Measurements from ENCODE around the gene RABGAP1L.
"Not testable (repeated sequence)": the region's sequence is repeated elsewhere in the genome, so short reads cannot be mapped to it uniquely, and the experiment has no call there.

Gene RABGAP1L

DNA sequence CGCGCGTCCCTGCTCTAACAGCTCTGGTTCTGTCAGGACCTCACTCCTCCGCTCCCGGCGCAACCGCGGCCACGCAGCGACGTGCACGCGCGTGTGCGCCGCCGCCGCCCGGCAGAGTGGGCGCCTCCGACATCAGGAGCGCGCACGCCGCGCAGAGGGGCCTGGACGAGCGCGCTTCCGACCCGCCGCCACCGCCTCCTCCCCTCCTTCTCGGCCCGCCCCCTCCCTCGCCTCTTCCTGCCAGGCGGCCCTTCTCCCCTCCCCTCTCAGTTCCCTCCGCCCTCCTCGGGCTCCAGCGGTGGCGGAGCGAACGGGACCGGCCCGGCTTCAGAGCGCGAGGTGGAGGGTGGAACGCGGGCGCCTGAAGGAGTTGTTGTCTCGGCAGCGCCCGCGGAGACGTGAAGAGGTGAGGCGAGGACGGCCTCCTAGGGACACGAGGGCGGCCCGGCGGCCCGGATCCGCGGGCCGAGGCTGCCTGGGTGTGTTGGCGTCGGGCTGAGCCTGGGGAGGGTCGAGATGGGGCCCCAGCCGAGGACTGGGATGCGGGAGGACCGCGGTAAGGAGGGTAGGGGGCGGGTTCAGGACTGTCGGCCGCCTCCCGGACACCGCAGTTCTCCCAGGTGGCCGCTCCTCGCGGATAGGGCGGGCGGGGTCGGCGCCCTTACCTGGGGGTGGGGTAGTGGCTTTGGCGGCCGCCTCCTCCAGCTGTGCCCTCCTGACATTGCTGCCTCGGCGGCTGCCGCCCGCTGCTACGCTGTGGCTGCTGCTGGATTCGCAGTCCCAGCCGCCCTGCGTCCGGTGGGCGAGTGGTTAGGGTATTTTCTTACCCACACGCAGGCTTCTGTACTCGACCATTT is at the start of gene RABGAP1L:
Gene RABGAP1L (plus strand): TSS at position 269 of the 857 bp plus-strand sequence.
- peak; percentile 95 for DNase-seq

DNA sequence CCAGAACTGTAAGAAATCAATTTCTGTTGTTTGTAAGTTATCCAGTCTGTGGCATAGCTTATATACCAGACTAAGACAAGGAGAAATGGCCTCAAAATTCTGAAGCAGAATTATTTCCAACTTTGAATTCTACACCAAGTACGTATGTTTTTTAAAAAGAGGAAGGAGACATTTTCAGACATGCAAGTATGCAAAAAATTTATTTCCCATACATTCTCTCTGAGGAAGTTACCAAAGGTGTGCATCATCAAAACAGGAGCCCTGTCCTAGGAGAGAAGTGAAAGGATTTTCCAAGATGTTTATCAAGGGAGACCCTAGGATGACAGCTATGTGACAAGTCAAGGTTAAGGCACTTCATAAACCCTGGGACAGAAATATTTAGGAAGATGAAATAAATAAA is 49.3 kb upstream of the RABGAP1L start:
- peak; percentile 15 for DNase-seq

DNA sequence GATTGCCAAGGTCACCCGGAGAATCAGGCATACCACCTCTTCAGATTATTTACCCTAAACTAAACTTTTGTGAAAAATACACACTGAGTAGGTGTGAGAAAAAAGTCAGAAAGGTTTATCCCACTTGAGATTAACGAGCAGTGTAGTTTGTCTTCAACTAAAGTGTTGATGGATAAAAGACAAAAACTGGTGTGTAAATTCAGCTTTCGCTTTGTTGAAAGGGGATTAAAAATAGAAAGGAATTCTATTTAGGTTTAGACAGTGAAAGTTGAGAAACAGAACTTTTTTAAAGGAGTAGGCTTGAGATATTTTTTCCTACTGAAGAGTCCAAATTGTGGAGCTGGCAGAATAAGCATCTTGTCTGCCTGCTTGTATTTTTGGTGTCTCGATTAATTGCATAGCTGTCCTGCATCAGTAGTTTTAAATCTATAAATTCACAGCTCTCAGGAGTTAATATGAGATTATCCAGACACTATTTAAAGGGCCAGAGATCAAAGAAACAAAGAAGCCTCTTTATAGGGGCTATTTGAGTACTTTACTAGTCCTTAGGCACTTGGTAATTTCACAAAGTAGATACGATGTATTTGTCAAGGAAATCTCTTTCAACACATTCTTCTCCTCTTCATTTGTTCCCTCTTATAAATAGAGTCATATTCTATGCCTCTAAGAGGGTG is 46.7 kb upstream of the RABGAP1L start:
- no peak for DNase-seq

DNA sequence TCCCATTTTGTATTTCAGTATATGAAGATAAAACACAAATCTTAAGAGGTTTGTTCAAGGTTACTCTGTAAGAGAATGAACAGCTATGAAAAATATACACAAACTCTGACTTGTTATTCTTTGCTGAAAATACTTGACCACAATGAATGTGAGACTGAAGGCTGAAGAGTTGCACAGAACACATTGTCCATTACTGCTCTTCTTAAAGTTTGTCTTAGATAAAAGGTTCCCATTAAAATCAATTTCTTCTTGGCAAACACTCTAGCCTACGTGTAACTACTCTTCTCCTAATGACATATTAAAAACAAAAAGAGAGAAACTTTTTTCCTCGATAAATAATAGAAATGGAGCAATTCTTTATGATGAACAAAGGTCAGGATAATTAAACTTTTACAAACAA is 45.2 kb upstream of the RABGAP1L start:
- DNase-seq = no peak

DNA sequence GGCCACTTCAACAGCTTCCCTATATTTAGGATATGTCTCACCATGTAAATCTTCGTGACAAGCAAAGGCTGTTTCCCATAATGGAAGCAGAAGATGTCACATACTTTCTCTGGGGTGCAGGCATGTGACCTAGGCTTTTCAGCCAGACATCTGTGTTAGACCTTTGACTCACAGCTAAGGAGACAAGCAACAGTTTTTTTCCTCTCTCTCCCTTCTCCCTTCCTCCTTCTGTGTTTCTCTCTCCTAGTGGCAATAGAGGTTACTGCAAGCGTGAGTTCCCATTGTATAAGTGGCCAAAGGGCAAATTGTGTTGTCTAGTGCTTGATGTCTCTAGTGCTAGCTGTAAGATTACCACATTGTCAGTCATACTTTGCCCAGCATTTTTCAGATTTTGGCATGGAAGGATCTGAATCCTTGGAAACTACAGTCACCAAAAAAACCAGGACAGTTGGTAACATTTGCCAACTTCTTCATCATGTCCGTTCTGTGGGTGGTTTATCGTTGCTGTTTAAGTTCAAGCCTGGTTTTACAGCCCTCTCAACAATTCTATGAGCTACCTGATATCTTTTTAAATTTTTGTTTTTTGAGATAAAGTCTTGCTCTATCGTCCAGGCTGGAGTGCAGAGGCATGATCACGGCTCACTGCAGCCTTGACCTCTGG is 44.4 kb upstream of the RABGAP1L start:
- peak; percentile 84 for DNase-seq

DNA sequence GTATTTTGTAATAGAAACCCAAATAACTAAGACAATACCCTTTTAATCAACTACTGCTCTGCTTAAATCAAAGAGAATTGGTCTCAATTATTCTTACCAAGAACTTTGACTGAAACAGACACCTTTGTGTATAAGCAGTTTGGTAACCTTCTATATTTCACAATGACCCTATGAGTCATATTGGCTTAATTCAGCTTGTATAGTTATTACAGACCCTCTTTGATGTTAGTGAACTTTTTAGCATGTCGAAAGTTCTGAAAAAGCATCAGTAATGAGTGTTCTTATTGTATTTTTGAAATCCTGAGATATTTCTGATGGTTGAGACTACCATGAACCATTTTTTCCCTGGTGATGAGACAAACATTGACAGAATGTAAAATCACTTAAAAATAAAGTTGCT is 43.3 kb upstream of the RABGAP1L start:
- DNase-seq = peak; percentile 27

- DNase-seq = no peak
These were observed 40.6 kb upstream of the RABGAP1L start for GRCh38 chr1:174118751-174119150.

DNA sequence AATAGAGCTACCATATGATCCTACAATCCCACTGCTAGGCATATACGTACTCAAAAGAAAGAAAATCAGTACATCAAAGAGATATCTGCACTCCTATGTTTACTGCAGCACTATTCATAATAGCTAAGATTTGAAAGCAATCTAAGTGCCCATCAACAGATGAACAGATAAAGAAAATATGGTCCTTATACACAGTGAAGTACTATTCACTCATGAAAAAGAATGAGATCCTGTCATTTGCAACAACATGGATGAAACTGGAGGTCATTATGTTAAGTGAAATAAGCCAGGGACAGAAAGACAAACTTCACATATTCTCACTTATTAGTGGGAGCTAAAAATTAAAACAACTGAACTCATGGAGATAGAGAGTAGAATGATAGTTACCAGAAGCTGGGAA is 37.0 kb upstream of the RABGAP1L start:
- not testable (repeated sequence) for DNase-seq

GRCh38 chr1:174123843-174124242 is 35.5 kb upstream of the RABGAP1L start:
- no peak for DNase-seq

DNA sequence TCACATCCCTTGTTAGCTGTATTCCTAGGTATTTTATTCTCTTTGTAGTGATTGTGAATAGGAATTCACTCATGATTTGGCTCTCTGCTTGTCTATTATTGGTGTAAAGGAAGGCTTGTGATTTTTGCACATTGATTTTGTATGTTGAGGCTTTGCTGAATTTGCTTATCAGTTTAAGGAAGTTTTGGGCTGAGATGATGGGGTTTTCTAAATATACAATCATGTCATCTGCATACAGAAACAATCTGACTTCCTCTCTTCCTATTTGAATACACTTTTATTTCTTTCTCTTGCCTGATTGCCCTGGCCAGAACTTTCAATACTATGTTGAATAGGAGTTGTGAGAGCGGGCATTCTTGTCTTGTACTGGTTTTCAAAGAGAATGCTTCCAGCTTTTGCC is 32.1 kb upstream of the RABGAP1L start:
- peak; percentile 27 for DNase-seq

GRCh38 chr1:174131032-174131638 is 28.2 kb upstream of the RABGAP1L start:
- no peak for DNase-seq

- no peak for DNase-seq
These were observed 25.2 kb upstream of the RABGAP1L start for GRCh38 chr1:174134003-174134659.

- DNase-seq = peak; percentile 46
These were observed 24.1 kb upstream of the RABGAP1L start for GRCh38 chr1:174135211-174135610.

GRCh38 chr1:174136714-174137113 is 22.6 kb upstream of the RABGAP1L start:
- DNase-seq = no peak

GRCh38 chr1:174142836-174143235 is 16.5 kb upstream of the RABGAP1L start:
- no peak for DNase-seq

DNA sequence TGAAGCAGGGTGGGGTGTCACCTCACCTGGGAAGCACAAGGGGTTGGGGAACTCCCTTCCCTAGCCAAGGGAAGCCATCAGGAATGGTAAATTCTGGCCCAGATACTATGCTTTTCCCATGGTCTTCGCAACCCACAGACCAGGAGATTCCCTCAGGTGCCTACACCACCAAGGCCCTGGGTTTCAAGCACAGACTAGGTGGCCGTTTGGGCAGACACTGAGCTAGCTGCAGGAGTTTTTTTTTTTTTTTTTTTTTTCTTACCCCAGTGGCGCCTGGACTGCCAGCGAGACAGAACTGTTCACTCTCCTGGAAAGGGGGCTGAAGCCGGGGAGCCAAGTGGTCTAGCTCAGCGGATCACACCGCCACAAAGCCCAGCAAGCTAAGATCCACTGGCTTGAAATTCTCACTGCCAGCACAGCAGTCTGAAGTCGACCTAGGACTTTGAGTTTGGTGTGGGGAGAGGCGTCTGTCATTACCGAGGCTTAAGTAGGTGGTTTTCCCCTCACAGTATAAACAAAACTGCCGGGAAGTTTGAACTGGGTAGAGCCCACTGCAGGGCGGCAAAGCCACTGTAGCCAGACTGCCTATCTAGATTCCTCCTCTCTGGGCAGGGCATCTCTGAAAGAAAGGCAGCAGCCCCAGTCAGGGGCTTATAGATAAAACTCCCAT is 15.5 kb upstream of the RABGAP1L start:
- DNase-seq = not testable (repeated sequence)

- DNase-seq = not testable (repeated sequence)
These were observed 14.9 kb upstream of the RABGAP1L start for GRCh38 chr1:174144397-174144783.

DNA sequence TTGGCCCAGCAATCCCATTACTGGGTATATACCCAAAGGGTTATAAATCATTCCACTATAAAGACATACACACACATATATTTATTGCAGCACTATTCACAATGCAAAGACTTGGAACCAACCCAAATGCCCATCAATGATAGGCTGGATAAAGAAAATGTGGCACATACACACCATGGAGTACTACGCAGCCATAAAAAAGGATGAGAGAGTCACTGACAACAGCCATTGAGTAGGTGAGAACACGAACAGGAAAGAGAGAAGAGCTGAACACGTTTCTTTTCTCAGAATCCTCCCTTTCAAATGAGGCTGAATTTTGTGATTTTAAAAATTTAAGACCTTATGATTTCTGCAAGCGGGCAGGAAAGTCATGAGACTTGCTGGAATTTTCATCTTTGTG is 10.1 kb upstream of the RABGAP1L start:
- no peak for DNase-seq

DNA sequence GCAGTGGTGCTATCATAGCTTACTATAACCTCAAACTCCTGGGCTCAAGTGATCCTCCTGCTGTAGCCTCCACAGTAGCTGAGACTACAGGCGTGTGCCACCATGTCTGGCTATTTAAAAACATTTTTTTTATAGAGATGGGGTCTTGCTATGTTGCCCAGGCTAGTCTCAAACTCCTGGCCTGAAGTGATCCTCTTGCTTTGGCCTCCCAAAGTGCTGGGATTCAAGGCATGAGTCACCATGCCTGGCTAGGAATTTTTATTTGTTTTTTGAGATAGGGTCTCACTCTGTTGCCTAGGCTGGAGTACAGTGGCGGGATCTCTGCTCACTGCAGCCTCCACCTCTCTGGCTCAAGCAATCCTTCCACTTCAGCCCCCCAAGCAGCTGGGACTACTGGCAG is 8.8 kb upstream of the RABGAP1L start:
- DNase-seq = no peak

DNA sequence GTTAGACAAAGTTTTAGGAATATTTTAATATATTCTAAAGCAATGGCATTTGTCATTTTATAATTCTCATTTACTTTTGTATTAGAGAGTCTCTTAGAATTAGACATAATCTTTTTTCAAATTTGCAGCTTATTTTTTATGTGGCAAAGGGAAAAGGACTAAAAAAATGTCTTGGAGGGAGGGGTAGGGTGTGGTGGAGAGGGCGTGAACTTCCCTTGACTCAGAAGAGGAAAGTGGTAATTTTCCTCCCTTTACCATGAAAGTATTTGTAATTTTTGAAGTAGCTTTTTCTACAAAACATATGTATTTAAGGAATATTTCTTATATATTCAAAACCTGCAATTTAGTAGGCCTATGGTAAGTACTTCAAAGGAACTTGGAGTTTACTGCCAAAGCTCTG is 6.9 kb upstream of the RABGAP1L start:
- DNase-seq = no peak

GRCh38 chr1:174153085-174153824 is 6.1 kb upstream of the RABGAP1L start:
- DNase-seq = no peak

DNA sequence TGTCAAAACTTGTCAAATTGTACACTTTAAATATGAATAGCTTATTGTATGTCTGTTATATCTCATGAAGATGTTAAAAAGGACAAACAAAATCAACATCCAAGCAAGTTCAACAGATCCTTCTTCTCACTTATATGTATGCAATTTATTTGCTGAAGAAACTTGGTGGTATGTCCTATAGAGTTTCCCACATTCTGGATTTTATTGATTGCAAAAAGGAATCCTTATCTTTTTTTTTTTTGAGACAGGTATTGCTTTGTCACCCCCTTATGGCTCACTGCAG is 5.6 kb upstream of the RABGAP1L start:
- DNase-seq = no peak

All from suppressor macrophage treated with lipopolysaccharide for 4 hours (primary cell).